GM08714 (cell line): ENCODE measurements around the gene CARMIL1.
"Not testable (repeated sequence)": the region's sequence is repeated elsewhere in the genome, so short reads cannot be mapped to it uniquely, and the experiment has no call there.

ENCODE experiments used
- H3K4me3 ChIP-seq: fragments of 200-500 bp; sonication (Bioruptor generic); 2 replicates; pipeline ENCODE4 v1.5.1; 2014; ENCODE audit warnings: mild to moderate bottlenecking, low read length, inconsistent platforms
- ZNF274 ChIP-seq: IDR thresholded peaks from 2 replicates; pipeline ENCODE4 v1.6.1; 2012; ENCODE audit warnings: mild to moderate bottlenecking, low read depth, low read length

CARMIL1 gene

GRCh38 chr6:25555188-25555587 is 276.0 kb downstream of the CARMIL1 start:
- TF ChIP-seq ZNF274 = no peak
- H3K4me3 ChIP-seq = no peak overlapping the region

- TF ChIP-seq ZNF274 = no peak
- H3K4me3 ChIP-seq = no peak overlapping the region
These were observed 277.3 kb downstream of the CARMIL1 start for GRCh38 chr6:25556516-25556915.

DNA sequence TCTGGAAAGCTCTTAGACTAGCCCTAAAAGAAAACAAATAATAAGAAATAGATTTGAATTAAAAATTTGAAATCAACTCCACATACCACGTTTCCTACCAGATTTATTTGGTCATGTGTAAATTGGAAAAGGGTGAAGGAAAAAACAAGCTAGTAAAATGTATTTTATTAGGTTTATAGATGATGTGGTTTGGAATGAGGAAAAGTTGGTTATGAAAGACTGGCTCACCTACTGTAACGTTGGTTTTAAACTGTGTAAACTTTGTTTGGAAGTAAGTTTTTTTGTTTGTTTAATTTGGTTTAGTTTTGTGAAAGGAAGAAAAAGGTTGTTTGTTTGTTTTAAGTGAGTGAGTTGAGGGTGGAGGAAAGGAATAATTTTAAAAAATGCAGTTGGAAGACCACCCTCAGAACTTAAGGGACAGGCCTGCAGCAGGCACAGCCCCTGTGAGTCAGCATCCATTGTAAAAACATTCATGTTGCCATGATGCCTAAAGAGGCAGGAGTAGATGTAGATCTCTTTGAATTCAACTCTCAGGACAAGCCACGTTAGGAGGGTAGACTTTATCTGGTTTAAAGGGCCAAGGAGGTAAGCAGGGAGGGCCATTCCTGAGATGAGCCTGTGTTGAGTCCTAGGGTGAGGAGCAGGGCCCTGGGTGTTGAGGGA is 279.1 kb downstream of the CARMIL1 start:
- no peak overlapping the region for H3K4me3 ChIP-seq
- no peak for TF ChIP-seq ZNF274

- H3K4me3 ChIP-seq = no peak overlapping the region
- TF ChIP-seq ZNF274 = no peak
These were observed 281.7 kb downstream of the CARMIL1 start for GRCh38 chr6:25560865-25561264.

GRCh38 chr6:25564943-25565342 is 285.8 kb downstream of the CARMIL1 start:
- no peak overlapping the region for H3K4me3 ChIP-seq

DNA sequence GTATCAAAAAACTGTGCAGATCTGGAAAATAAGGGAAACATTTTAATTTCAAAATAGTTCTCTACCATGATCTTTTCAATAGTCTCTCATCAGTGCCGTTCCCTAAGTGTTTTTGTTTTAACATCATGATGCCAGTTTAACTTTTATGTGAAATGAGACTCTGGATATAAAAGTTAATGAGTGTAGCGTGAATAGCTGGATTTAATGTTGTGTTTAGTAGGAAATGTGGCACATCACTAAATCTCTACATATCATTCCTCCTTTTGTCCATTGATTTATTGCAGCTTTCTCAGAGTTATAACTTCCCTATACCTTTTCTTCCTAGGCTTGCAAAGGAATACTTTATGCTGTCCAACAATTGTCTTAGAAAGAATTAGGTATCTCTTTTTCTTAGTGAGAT is 291.4 kb downstream of the CARMIL1 start:
- TF ChIP-seq ZNF274 = no peak
- H3K4me3 ChIP-seq = no peak overlapping the region

More at GRCh38 chr6:25564943-25565342, 285.8 kb downstream of the CARMIL1 start:
- no peak for TF ChIP-seq ZNF274

- H3K4me3 ChIP-seq = no peak overlapping the region
- no peak for TF ChIP-seq ZNF274
These were observed 297.7 kb downstream of the CARMIL1 start for GRCh38 chr6:25576919-25577318.

DNA sequence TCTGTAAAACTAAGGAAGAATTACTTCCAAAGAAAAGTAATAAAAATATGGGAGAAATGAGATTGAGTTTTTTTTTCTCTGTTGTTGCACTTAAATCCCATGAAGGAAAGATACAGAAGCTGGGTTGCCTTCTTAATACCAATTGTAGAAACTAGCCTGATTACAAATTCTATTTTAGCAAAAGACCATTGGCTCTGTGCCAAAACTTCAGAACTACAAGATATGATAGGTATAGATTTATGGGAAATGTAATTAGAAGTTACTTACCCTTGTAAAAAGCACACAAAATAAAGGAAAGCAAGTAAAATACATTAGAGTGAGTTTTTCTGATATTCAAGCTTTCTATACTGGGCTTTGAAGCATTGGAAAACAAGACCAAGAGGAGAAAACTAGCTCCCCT is 299.4 kb downstream of the CARMIL1 start:
- TF ChIP-seq ZNF274 = no peak
- H3K4me3 ChIP-seq = no peak overlapping the region

GRCh38 chr6:25579391-25579883 is 300.3 kb downstream of the CARMIL1 start:
- H3K4me3 ChIP-seq = no peak overlapping the region
- no peak for TF ChIP-seq ZNF274

GRCh38 chr6:25579902-25580495 is 300.8 kb downstream of the CARMIL1 start:
- no peak overlapping the region for H3K4me3 ChIP-seq
- TF ChIP-seq ZNF274 = no peak

- no peak overlapping the region for H3K4me3 ChIP-seq
- no peak for TF ChIP-seq ZNF274
These were observed 302.9 kb downstream of the CARMIL1 start for GRCh38 chr6:25582101-25582500.

GRCh38 chr6:25583099-25583498 is 303.9 kb downstream of the CARMIL1 start:
- H3K4me3 ChIP-seq = no peak overlapping the region
- no peak for TF ChIP-seq ZNF274

- H3K4me3 ChIP-seq = no peak overlapping the region
- no peak for TF ChIP-seq ZNF274
These were observed 304.7 kb downstream of the CARMIL1 start for GRCh38 chr6:25583906-25584305.

DNA sequence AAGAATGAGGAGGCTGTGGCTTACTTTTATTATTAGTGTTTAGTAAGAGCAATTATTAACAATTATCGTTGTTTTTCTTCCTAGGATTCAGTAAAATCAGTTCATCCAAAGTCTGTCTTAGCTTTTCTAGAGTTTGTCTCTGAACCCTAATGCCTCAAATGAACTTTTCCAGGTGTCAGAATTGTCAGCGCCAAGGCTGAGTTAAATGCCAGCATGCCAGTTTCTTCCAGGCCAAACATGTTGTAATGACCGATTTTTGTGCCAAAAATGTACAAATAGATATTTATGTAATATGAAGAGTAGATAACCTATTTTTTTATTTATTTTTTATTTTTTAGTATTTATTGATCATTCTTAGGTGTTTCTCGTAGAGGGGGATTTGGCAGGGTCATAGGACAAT is 306.1 kb downstream of the CARMIL1 start:
- H3K4me3 ChIP-seq = no peak overlapping the region

GRCh38 chr6:25586119-25586518 is 306.9 kb downstream of the CARMIL1 start:
- H3K4me3 ChIP-seq = not testable (repeated sequence)

More for the DNA sequence above, 306.1 kb downstream of the CARMIL1 start:
- TF ChIP-seq ZNF274 = no peak
